ENCODE data around the gene GALNT18. TPM values are rescaled to one million over a fixed set of nuclear protein-coding genes. Genes with fewer than 3 reads are reported as not detected.

Gene GALNT18
- total RNA-seq, 3 donors from 2014 or later: 14.7 to 25.9 (median 16.4) TPM

GRCh38 chr11:11592146-11592684, 29.6 kb downstream of the GALNT18 start:
- Histone ChIP-seq H3K27ac (no peak overlapping the region), H3K27me3 (no peaks in the 10 kb centered on the region), H3K4me1 (no peaks in the 10 kb centered on the region), H3K4me3 (no peak overlapping the region), H3K9me3 (no peaks in the 10 kb centered on the region), H3K36me3 (no peaks in the 10 kb centered on the region)
- TF ChIP-seq POLR2A (IDR thresholded peaks at IDR 0.05): no peak
- TF ChIP-seq, protein P1, sequence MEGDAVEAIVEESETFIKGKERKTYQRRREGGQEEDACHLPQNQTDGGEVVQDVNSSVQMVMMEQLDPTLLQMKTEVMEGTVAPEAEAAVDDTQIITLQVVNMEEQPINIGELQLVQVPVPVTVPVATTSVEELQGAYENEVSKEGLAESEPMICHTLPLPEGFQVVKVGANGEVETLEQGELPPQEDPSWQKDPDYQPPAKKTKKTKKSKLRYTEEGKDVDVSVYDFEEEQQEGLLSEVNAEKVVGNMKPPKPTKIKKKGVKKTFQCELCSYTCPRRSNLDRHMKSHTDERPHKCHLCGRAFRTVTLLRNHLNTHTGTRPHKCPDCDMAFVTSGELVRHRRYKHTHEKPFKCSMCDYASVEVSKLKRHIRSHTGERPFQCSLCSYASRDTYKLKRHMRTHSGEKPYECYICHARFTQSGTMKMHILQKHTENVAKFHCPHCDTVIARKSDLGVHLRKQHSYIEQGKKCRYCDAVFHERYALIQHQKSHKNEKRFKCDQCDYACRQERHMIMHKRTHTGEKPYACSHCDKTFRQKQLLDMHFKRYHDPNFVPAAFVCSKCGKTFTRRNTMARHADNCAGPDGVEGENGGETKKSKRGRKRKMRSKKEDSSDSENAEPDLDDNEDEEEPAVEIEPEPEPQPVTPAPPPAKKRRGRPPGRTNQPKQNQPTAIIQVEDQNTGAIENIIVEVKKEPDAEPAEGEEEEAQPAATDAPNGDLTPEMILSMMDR (IDR thresholded peaks at IDR 0.05): no peak
- no peak for TF ChIP-seq POLR2AphosphoS5 (IDR thresholded peaks at IDR 0.05)
- intact Hi-C loops (cut with DNase I; ENCODE audit: low total_unique reads): no loop called here
- no peak for DNase-seq (ENCODE audit: low spot score in 2 of 2)

DNA sequence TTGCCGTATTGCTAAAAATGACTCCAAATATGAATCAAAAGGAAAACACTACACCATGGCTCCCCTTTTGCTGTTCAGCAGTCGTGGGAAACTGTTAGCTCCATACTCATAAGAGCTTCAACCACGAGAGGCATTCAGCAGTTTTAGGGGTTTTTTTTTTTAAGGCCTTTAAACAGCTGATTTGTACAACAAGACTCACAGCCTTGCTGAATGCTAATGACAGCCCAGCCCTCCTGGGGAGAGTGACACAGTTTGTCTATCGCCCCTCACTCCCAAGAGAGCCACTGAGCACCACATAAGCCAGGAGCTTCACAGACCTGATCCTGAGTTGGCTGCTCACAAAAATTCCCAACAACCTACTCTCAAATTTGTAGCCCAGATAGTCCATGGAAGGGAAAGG, 32.4 kb downstream of the GALNT18 start:
- Histone ChIP-seq H3K27ac (no peak overlapping the region), H3K36me3 (no peaks in the 10 kb centered on the region), H3K27me3 (no peaks in the 10 kb centered on the region), H3K9me3 (no peaks in the 10 kb centered on the region), H3K4me1 (no peaks in the 10 kb centered on the region), H3K4me3 (no peak overlapping the region)
- TF ChIP-seq POLR2AphosphoS5 (IDR thresholded peaks at IDR 0.05) (no peak), POLR2A (IDR thresholded peaks at IDR 0.05) (no peak)
- TF ChIP-seq, protein P1 (IDR thresholded peaks at IDR 0.05): no peak
- intact Hi-C loops (cut with DNase I; ENCODE audit: low total_unique reads): no loop called here
- DNase-seq (ENCODE audit: low spot score in 2 of 2): no peak

- Histone ChIP-seq H3K36me3 (no peaks in the 10 kb centered on the region), H3K27ac (no peak overlapping the region), H3K9me3 (no peaks in the 10 kb centered on the region), H3K4me1 (no peaks in the 10 kb centered on the region), H3K27me3 (no peaks in the 10 kb centered on the region), H3K4me3 (no peak overlapping the region)
- intact Hi-C loops (cut with DNase I; ENCODE audit: low total_unique reads): no loop called here
- DNase-seq (ENCODE audit: low spot score in 2 of 2): no peak
- no peak for TF ChIP-seq POLR2A (IDR thresholded peaks at IDR 0.05)
- TF ChIP-seq POLR2AphosphoS5 (IDR thresholded peaks at IDR 0.05): no peak
- TF ChIP-seq, protein P1 (IDR thresholded peaks at IDR 0.05): no peak
These were observed 32.9 kb downstream of the GALNT18 start for GRCh38 chr11:11588891-11589290.

DNA sequence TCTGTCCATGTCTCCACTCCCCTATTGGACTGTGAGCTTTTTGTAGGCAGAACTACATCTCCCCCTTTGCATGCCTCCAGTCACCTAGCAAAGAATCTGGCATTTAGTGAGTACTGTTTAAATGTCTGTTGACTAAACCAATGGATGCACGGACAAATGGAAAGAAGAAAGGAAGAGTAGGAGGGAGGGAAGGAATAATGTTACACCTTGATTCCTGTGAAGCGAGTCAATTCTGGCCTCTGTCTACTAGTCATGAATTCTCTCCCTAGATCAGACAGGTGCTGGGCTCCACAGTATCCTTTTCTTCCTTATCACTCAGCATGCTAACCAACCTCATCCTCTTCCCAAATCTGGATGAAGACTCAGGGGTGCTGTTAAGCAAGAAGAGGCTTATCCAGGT, 33.6 kb downstream of the GALNT18 start:
- H3K27me3 ChIP-seq: no peaks in the 10 kb centered on the region
- no peak for TF ChIP-seq POLR2AphosphoS5 (IDR thresholded peaks at IDR 0.05)
- TF ChIP-seq POLR2A (IDR thresholded peaks at IDR 0.05): no peak
- TF ChIP-seq, protein P1 (IDR thresholded peaks at IDR 0.05): no peak
- DNase-seq (ENCODE audit: low spot score in 2 of 2): no peak

DNA sequence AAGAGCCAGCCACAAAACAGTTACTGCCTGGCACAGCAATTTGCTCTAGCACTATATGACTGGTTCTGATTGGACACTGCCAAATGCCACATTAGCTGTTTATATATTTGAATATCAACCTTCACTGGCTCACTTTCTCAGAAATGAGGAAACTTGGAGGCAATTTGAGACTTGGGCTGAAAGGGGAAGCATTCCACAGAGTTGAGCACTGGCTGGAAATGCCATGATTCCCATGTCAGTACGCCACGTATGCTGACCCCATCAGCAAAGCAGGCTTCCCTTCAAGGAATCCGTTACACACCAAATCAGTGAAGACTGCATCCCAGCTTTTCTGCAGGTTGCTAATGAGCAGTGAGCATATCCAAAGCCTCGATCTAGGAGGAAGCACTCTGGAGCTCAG, 34.7 kb downstream of the GALNT18 start:
- intact Hi-C loops (cut with DNase I; ENCODE audit: low total_unique reads): no loop called here
- no peaks in the 10 kb centered on the region for H3K9me3 ChIP-seq
- H3K4me1 ChIP-seq: no peaks in the 10 kb centered on the region
- H3K4me3 ChIP-seq: no peak overlapping the region
- no peak for DNase-seq (ENCODE audit: low spot score in 2 of 2)
- H3K27ac ChIP-seq: no peak overlapping the region
- no peaks in the 10 kb centered on the region for H3K36me3 ChIP-seq
- H3K27me3 ChIP-seq: no peaks in the 10 kb centered on the region
- TF ChIP-seq, protein P1 (IDR thresholded peaks at IDR 0.05): no peak
- TF ChIP-seq POLR2AphosphoS5 (IDR thresholded peaks at IDR 0.05) (no peak), POLR2A (IDR thresholded peaks at IDR 0.05) (no peak)

More for the DNA sequence above, 33.6 kb downstream of the GALNT18 start:
- H3K4me3 ChIP-seq: no peak overlapping the region
- no peak overlapping the region for H3K27ac ChIP-seq
- no peaks in the 10 kb centered on the region for H3K4me1 ChIP-seq
- intact Hi-C loops (cut with DNase I; ENCODE audit: low total_unique reads): no loop called here
- H3K36me3 ChIP-seq: no peaks in the 10 kb centered on the region
- no peaks in the 10 kb centered on the region for H3K9me3 ChIP-seq

All from breast epithelium (tissue), 4 donors.